NOMO-1 treated with dmso at 0.1 percent for 144 hours (cell line): Measurements from ENCODE around the gene IPO4.
"Not testable (repeated sequence)": the region's sequence is repeated elsewhere in the genome, so short reads cannot be mapped to it uniquely, and the experiment has no call there.

Experiments used
- DNase-seq: peaks from one replicate; lab custom pipeline; 2025; ENCODE audit not compliant: unreplicated experiment; lab: John Stamatoyannopoulos, UW

IPO4 gene

DNA sequence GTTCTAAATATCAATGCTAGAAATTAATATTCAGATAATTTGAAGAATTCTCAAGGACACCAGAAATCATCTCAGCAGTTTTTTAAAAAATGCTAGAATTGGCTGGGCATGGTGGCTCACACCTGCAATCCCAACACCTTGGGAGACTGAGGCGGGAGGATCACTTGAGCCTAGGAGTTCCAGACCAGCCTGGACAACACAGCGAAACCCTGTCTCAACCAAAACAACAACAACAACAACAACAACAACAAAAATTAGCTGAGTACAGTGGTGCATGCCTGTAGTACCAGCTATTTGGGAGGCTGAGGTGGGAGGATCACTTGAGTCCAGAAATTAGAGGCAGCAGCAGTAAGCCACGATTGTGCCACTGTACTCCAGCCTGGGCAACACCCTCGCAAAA, 30.5 kb upstream of the IPO4 start:
- DNase-seq: no peak

DNA sequence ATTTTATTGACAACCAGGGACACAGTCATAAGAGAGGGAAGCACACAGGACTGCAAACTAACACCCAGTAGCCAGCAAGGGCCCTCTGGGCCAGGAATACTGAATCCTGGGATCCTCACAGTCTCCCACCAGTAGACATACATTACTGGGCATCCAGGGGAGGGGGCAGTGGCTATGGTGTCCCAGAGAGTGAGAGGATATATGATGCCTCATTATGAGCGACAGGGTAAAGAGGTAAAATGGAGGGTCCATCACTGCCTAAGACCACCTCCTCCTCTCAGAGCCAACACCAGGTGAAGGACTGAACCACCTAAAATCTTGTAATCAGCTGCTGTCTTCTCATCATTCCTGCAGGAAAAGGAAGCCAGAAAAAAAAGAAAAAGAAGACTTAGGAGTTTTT, 28.3 kb upstream of the IPO4 start:
- DNase-seq: not testable (repeated sequence)

DNA sequence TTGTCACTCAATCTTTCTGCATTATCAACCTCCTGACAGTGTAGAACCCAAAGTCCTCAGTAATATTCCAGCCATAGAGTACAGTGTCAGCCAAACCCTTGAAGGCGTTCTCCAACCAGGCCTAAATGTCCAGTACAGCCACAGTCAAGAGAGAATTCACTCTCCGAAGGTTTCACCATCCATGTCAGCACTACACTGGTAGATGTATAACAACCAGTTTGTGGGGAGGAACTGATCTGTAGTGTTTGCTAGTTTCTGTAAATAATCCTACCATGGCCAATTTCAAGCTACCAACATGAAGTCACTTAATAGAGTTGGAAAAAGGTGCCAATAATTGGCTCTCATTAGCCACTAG, 27.7 kb upstream of the IPO4 start:
- DNase-seq: no peak

DNA sequence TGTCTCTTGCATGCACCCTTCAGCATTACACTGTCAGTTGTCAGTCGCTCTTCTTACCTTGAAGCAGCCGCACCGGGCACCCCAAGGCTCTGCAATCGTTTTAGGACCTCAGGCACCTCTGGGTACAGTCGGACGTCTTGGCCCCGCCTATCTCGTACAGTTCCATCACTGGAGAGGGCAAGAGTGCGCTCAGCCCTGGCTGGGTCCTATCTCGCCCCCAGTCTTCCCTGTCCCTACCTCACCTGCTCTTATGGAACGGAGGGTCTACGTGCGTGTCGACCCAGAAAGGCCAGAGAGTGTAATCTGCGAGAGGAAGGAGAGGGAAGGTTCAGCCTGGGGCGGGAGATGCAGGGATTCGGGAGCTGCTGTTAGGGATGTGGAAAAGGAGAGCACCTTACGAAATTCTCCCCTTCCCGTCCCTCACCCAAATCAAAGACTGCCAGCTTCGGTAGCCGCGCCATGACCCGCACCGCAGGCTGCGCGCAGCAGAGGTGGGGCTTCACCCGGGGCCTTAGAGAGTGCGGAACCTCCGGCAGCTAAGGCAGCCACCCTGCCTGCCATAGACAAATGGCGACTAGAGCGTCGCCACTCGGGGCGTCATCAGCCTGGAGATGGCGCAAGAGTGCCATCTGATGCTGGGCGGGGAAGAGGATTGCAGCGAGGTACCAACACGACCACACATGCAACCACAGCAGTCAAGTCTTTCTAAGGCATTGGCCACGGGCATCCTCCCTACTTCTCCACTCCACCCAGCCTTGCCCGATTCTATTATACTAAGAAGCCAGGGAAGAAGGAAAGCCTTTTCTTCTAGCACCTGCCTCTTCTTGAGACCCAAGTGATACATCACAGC, 27.1 kb upstream of the IPO4 start, which contains the start of gene MDP1:
MDP1 (minus strand) TSS at position 572 of the 850 bp plus-strand sequence; CDS start at position 461, 111 bp downstream.
- peak; percentile 88 for DNase-seq

DNA sequence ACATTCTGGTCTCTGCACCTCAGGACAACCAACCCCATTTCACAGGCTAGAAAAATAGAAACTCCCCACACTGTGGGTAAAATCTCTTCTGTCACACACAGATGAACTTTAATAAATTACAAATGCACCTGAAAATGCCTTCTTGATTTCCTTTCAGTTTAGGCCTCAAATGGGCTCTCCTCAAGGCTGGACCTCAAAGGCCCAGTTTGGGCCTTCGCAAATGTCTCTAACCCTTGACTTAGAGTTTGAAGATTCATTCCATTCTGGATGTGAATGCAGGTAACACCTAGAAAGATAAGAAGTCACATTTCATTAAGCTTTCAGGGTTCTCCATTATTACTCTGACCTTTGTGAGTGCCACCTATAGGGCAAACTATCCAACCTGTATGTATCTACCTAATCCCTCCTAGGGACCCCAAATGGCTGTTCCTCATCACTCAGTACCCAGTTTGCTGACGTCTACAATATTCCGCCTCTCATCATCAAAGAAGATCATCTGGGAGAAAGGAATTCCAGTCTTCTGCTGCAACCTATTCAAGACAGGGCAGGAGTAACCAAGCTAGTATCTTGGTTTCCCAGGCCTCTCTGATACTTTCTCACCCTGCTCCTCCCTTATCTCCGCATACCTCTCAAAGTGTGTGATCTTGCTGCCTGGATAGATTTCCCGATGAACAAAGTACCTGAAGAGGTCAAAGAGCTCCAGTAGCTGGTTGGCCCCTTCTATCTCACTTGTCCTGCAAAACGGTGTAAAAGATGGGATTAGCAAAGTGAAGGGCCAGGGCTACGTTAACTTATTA, 25.4 kb upstream of the IPO4 start:
- DNase-seq: no peak

DNA sequence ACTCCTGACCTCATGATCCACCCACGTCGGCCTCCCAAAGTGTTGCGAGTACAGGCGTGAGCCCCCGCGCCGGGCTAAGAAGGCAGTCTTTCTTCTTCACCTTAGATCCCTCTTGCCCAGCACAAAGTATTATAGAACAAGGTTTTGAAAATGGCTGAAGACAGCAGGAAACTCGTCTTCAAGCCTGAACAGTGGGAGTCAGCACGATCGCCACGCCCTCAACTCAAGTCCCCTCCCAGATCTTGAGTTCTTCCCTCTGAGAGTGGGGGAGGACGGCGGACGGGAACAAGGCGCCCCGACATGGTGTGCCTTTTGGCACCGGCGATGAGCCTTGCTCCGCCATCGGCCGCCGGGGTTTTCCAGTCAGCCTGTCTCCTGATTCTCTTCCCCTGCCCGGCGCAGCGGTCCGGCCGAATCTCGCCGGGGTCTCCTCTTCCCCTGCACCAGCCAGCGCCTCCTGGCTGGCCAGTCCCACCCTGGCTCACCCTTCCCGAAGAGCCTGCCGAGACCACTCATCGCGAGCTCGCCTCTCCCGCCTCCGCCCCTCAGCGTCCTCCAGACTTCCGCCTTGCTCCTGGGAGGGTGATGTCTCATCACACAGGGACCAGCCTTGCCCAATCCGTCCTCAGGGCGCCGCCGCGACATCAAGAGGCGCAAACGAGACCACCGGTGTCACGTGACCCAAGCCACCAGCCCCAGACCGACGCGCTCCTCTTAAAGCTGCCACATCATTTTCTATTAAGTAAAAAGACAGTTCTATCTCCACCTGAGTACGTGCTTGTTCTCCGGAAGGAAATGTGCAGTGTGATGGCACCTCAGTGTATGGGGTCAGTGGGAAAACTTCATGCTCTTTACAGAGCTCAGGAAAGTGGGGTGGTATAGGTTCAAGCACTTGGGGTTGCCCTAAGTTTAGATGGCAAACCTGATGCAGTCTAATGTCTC, 24.6 kb upstream of the IPO4 start, which contains the start of gene CHMP4A:
CHMP4A (minus strand) TSS at position 565 of the 942 bp plus-strand sequence; CDS start at position 516, 49 bp downstream.
- DNase-seq: peak; percentile 95

DNA sequence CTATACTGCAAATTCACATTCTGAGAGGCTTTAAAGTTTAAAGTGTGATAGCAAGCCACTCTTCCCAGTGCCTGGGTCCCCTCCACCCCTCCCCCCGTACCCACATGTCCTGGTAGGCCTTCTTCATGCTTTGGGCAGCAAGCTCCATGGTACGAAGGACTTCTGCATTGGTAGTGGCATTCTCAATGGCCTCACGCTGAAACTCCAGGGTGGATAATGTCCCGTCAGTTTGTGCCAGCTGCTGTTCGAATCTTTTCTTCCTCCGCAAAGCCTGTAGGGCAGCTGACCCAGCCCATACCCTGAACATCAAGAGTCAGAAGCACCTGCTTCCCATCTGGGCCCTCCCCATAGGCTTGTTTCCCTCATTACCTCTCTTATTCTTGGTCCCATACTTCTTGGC, 22.7 kb upstream of the IPO4 start:
- DNase-seq: no peak

DNA sequence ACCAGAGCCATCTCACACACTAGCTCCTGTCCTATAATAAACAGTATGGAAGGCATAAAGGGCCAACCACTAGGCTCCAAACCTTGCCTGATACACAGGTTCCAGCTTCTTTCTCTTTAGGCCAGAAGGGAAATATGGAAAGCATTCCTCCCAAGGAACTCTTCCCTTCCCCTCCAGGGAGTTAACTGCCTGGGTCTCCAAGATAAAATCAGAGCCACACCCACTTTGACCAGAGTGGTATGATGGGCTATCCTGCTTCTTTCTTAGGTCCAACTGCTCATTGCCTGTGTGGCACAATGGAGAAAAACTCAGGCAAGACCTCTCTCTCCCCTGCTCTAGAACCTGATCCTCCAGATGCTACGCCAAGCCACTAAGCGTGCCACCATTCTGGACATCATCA, 19.0 kb upstream of the IPO4 start:
- no peak for DNase-seq

DNA sequence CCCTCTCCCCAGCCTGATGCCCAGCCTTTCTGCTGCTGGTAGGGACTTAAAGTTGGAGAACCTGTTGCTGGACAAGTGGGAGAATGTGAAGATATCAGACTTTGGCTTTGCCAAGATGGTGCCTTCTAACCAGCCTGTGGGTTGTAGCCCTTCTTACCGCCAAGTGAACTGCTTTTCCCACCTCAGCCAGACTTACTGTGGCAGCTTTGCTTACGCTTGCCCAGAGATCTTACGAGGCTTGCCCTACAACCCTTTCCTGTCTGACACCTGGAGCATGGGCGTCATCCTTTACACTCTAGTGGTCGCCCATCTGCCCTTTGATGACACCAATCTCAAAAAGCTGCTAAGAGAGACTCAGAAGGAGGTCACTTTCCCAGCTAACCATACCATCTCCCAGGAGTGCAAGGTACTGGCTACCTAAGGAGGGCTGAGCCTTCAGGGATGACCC, 18.5 kb upstream of the IPO4 start:
- no peak for DNase-seq

DNA sequence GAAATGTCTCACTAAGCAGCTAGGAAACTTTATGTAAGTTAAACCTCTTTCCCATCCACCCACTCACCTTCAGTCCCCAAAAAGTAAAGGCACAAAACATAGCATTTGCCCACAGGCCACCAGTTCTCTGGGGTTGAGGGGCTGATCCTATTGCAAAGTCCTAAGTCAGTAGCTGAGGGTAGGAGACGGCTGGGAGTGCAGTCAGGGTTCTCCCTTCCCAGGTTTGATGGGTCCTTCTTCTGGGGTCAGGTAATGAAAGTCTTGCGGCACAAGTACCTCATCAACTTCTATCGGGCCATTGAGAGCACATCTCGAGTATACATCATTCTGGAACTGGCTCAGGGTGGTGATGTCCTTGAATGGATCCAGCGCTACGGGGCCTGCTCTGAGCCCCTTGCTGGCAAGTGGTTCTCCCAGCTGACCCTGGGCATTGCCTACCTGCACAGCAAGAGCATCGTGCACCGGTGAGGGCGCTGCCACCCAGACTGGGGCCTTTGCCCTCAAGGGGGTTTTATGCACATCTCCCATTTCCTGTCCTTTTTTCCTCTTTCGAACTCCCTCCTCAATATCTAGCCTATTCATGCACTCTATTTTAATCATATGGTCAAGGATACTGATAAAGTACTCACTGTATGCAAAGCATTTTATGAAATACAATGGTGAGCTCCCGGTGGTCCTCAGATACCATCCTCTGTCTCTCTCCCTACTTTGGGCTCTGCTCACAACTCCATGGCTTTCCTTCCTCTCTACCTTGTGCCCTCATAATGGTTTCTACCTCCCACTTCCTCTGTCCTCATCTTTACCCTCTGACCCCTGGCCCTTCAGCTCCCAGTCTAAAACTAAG, 17.9 kb upstream of the IPO4 start:
- no peak for DNase-seq

DNA sequence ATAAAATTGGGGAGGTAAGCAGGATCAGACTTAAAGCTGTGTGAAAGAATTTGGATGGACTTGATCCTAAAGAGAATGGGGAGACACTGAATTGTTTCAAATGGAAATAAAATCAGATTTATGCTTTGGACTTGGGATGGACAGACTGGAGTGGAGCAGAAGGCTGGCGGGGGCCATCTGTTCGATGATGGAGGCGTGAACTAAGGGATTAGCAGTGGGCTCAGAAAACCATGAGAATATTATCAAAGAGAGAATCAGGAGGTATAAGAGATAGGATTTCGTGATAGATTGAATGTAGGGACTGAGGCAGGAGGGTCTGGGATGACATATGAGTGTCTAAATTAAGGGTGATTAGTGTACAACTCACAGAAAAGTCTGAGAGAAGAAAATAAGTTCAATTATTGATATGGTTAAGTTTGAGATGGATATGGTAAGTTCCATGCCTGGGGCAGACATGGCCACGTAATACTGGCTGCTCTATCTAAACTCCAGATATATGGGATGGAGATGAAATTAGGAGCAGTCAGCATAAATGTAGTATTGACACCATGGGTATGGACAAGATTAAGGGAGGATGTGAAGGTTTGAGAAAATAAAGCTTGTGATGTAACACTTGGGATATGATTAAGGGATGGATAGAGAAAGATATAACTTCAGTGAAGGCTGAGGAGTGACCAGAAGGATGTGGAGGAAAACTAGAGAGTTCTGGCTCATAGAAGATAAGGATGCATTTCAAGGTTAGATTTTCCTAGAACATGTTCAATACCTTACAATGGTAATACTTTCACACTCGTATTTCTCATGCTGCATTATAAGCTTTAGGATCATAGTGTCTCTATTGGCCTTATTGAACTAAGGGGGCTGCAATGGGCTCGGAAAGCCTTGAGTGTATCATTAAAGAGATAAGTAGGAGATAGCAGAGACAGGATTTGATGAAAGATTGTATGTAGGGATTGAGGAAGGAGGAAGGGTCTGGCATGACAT, 15.8 kb upstream of the IPO4 start:
- no peak for DNase-seq

DNA sequence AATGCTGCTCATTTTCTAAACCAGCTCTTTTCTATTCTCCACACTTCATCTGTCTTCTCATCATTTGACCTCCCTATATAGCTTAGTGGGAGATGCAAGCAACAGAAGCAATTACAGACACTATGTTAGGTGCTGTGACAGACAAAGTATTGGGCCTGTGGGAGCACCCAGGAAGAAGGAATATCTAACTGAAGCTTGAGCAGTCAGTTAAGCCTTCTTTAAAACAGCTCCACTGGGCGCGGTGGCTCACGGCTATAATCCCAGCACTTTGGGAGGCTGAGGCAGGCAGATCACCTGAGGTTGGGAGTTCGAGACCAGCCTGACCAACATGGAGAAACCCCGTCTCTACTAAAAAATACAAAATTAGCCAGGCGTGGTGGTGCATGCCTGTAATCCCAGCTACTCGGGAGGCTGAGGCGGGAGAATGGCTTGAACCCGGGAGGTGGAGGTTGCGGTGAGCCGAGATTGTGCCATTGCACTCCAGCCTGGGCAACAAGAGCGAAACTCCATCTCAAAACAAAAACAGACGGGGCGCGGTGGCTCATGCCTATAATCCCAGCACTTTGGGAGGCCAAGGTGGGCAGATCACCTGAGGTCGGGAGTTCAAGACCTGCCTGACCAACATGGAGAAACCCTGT, 14.8 kb upstream of the IPO4 start:
- DNase-seq: not testable (repeated sequence)

DNA sequence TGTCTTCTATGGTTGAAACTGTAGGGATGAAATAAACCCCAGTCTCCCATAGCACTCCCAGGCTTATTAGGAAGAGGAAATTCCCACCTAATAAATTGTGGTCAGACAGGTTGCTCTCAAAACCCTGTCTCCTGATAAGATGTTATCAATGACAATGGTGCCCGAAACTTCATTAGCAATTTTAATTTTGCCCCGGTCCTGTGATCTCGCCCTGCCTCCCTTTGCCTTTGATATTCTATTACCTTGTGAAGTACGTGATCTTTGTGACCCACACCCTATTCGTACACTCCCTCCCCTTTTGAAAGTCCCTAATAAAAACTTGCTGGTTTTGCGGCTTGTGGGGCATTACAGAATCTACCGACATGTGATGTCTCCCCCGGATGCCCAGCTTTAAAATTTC, 13.9 kb upstream of the IPO4 start:
- not testable (repeated sequence) for DNase-seq

DNA sequence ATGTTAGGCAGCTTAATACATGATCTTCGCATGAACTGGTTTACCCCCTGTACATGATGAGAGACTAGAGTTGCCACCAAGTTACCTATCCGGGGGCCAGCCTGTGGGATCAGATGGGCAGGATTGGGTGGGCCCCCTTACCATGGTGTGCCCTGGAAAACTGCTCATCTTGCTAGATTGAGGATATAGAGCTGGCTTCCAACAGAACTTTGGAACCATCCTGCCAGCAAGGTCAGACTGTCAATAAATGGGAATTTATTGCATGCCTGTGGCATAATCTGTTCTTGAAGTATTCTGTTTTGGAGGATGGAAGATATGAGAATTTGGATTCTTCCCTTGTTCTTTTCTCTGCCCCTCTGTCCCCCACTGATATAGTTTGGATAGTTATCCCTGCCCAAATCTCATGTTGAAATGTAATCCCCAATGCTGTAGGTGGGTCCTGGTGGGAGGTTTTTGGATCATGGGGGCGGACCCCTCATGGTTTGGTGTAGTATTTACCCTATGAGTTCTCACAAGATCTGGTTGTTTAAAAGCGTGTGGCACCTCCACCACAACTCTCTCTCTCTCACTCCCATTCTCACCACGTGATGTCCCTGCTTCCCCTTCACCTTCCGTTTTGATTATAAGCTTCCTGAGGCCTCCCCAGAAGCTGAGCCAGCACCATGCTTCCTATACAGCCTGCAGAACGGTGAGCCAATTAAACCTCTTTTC, 10.4 kb upstream of the IPO4 start:
- no peak for DNase-seq

DNA sequence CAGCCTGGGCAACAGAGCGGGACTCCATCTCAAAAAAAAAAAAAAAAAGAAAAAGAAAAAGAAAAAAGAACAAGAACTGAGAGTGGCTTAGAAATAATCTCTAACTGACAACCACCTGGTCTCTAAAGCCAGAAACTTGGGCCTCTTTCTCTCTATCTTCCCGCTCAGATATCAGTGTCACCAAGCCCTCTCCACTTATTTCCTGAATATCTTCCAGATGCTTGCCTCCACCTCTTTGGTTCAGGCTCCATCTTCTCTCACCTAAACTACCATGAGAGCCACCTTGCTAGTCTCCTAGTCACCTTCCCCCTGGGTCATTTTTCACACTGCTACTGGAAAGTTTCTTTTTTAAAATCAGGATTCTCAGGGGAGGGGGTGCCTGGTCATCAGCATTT, 8.4 kb upstream of the IPO4 start:
- no peak for DNase-seq

DNA sequence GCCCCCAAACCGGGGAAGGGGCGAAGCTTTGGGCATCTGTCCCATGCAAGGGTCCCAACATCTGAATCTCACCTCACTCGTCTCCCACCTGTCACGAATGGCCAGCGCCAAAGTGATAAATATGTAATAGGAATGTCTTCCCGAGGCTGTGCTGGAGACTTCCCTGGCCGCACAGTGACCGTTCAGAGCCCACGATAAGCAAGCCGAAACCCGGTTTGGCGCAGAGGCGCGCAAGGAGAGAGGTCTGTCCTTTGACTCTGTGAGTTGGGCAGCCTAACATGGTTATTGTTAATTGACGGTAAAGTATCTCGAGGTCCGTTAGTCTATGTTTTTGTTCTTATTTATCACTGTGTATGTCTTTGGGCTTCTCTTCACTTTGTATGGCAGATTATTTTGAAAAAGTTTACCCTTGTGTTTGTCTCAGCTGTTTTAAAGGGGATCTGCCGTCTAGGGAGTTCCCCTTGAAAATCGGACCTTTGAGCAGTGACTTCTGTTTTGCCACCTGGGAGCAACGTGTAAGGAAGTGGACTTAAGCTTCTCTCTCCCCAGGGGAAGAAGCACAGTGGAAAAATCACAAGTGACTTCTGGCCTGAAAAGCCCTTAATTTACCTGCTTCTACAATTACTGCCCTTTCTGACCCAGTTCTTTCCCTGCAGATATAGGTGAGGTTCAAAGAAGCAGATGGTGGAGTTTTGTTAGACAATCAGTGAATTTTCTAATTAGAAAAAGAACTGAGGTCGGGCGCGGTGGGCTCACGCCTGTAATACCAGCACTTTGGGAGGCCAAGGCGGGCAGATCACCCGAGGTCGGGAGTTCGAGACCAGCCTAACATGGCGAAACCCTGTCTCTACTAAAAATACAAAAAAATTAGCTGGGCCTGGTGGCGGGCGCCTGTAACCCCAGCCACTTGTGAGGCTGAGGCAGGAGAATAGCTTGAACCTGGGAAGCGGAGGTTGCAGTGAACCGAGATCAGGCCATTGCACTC, 7.7 kb upstream of the IPO4 start:
- peak; percentile 42 for DNase-seq
